ENCODE results near the gene JPH2.

JPH2 gene

GRCh38 chr20:44186201-44186600 lies 787 bp downstream of the JPH2 start:
- DNase-seq (no peak), ATAC-seq (no peak)
- H3K27me3 Mint-ChIP-seq, result peaks cover 50% of the 10 kb centered on the region
- H3K27ac Mint-ChIP-seq, result no peak overlapping the region
- H3K36me3 Mint-ChIP-seq (ENCODE audit: low read depth), result no peaks in the 10 kb centered on the region
- no peak overlapping the region for H3K4me3 Mint-ChIP-seq
- H3K9me3 Mint-ChIP-seq, result no peaks in the 10 kb centered on the region
- H3K4me1 Mint-ChIP-seq, result peaks cover 13% of the 10 kb centered on the region

DNA sequence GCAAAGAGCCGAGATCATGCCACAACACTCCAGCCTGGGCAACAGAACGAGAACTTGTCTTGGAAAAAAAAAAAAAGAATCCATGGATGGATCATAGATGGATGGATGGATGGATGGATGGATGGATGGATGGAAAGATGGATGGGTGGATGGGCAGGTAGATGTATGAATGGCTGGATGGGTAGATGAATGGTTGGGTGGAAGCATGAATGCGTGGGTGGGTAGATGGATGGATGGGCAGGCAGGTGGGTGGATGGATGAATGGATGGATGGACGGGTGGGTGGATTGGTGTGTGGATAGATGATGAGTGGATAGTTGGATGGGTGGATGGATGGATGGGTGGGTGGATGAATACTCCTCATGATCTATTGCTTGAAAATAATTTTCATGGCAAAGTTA lies 1.4 kb downstream of the JPH2 start:
- H3K9me3 Mint-ChIP-seq, result no peaks in the 10 kb centered on the region
- H3K4me1 Mint-ChIP-seq, result peaks cover 13% of the 10 kb centered on the region
- H3K27ac Mint-ChIP-seq, result no peak overlapping the region
- ATAC-seq, result no peak
- no peak overlapping the region for H3K4me3 Mint-ChIP-seq
- H3K27me3 Mint-ChIP-seq, result peaks cover 54% of the 10 kb centered on the region
- no peak for DNase-seq
- H3K36me3 Mint-ChIP-seq (ENCODE audit: low read depth), result no peaks in the 10 kb centered on the region

DNA sequence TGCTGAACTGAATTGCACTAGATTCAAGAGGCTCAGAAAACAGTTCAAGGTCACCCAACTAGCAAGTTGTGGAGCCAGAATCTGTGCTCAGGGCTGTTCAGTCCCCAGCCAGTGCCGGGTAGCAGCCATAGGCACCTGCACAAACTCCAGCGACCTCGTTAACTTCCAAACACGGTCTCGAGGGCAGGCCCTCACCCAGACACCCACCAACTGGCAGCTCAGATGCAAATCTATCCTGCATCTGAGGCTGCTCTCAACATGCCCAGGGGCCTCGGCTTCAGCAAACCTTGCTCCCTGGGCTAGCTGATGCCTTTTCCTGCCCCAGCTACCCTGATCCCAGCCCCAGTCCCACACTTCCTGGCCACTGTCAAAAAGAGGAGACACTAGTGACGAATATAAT lies 3.7 kb downstream of the JPH2 start:
- Mint-ChIP-seq H3K4me3 (no peak overlapping the region), H3K36me3 (ENCODE audit: low read depth) (no peaks in the 10 kb centered on the region), H3K4me1 (peaks cover 13% of the 10 kb centered on the region), H3K27ac (no peak overlapping the region), H3K27me3 (peaks cover 43% of the 10 kb centered on the region), H3K9me3 (no peaks in the 10 kb centered on the region)
- no peak for DNase-seq
- ATAC-seq, result no peak

GRCh38 chr20:44182863-44183262 lies 4.1 kb downstream of the JPH2 start:
- no peak for ATAC-seq
- H3K27me3 Mint-ChIP-seq, result peaks cover 39% of the 10 kb centered on the region

DNA sequence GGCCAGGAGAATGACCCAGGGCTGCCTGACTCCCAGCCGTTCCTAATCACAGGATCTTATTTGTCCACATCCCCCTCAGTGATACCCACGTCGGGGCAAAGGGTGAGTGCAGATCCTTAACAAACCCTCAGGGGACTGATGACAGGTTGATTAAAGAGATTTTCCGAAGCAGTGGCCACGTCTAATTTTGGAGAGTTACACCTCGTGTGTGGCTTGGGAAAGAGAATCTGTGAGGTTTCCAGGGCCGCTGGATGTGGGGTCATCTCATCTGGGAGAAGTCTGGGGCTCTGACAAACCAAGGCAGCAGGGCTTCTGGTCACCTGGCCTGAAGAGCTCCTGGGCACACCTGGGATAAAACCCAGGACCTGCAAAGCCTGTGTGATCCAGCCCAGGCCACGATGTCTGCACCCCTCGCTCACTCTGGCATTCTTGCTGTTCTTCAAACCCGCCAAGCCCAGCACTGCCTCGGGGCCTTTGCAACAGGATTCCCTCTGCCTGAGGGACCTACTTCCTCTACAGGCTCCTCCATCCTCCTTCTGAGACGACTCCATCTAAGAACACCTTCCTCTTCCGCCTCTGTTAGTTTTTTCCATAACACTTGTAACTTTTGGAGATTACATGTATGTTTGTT lies 4.7 kb downstream of the JPH2 start:
- Mint-ChIP-seq H3K4me3 (no peak overlapping the region), H3K27ac (no peak overlapping the region), H3K4me1 (peaks cover 3% of the 10 kb centered on the region), H3K27me3 (peaks cover 37% of the 10 kb centered on the region), H3K36me3 (ENCODE audit: low read depth) (no peaks in the 10 kb centered on the region), H3K9me3 (no peaks in the 10 kb centered on the region)
- no peak for DNase-seq
- ATAC-seq, result no peak

More at GRCh38 chr20:44182863-44183262, 4.1 kb downstream of the JPH2 start:
- no peaks in the 10 kb centered on the region for H3K9me3 Mint-ChIP-seq
- DNase-seq, result no peak
- H3K4me3 Mint-ChIP-seq, result no peak overlapping the region
- H3K36me3 Mint-ChIP-seq (ENCODE audit: low read depth), result no peaks in the 10 kb centered on the region
- no peak overlapping the region for H3K27ac Mint-ChIP-seq
- peaks cover 9% of the 10 kb centered on the region for H3K4me1 Mint-ChIP-seq

- Mint-ChIP-seq H3K9me3 (no peaks in the 10 kb centered on the region), H3K36me3 (ENCODE audit: low read depth) (no peaks in the 10 kb centered on the region), H3K4me3 (no peak overlapping the region), H3K27me3 (peaks cover 34% of the 10 kb centered on the region), H3K27ac (no peak overlapping the region), H3K4me1 (no peaks in the 10 kb centered on the region)
- ATAC-seq (no peak), DNase-seq (no peak)
These were observed 5.4 kb downstream of the JPH2 start for GRCh38 chr20:44181611-44182010.

GRCh38 chr20:44180814-44181213 lies 6.2 kb downstream of the JPH2 start:
- no peaks in the 10 kb centered on the region for H3K36me3 Mint-ChIP-seq (ENCODE audit: low read depth)
- no peak overlapping the region for H3K4me3 Mint-ChIP-seq
- no peaks in the 10 kb centered on the region for H3K9me3 Mint-ChIP-seq
- DNase-seq (no peak), ATAC-seq (no peak)
- H3K4me1 Mint-ChIP-seq, result no peaks in the 10 kb centered on the region
- peaks cover 30% of the 10 kb centered on the region for H3K27me3 Mint-ChIP-seq
- no peak overlapping the region for H3K27ac Mint-ChIP-seq

DNA sequence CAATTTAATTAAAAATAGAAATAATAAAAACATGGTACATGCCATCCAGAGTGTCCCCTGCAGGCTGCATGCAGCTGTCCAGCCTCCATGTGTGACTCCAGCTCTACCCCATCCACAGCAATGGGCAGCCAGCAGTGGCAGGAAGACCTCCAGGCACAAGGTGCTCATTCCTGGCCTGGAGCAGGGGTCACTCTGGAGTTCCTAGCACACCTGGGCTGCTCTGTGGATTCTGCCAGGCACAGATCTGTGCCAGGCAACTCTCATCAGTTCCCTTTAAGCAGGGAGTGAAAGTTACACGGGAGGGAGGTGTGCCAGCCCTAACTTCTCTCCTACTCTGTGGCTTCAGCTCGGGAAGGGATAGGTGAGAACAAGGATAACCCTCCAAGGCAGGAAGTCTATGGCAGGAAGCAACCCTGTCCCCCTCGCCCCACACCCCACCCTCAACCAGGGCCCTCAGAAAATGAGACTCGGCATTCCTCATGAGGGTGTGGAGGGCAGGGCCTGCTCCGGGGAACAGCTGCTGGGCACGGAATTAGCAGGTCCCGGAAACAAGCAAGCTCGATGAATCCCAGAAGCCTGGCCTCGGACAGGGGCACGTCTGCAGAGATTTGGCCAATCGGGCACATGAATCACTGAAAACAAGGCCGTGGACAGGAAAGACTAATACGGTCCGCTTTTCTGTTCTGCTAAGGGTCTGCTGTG lies 10.0 kb downstream of the JPH2 start:
- H3K36me3 Mint-ChIP-seq (ENCODE audit: low read depth), result no peaks in the 10 kb centered on the region
- H3K9me3 Mint-ChIP-seq, result no peaks in the 10 kb centered on the region
- H3K27me3 Mint-ChIP-seq, result peaks cover 26% of the 10 kb centered on the region
- no peak for ATAC-seq
- DNase-seq, result no peak
- no peaks in the 10 kb centered on the region for H3K4me1 Mint-ChIP-seq
- no peak overlapping the region for H3K27ac Mint-ChIP-seq
- H3K4me3 Mint-ChIP-seq, result no peak overlapping the region

- Mint-ChIP-seq H3K9me3 (no peaks in the 10 kb centered on the region), H3K27ac (no peak overlapping the region), H3K36me3 (ENCODE audit: low read depth) (no peaks in the 10 kb centered on the region), H3K4me3 (no peak overlapping the region), H3K4me1 (no peaks in the 10 kb centered on the region), H3K27me3 (peaks cover 26% of the 10 kb centered on the region)
- ATAC-seq, result no peak
- DNase-seq, result no peak
These were observed 11.8 kb downstream of the JPH2 start for GRCh38 chr20:44174996-44175765.

GRCh38 chr20:44173846-44174245 lies 13.1 kb downstream of the JPH2 start:
- H3K9me3 Mint-ChIP-seq, result no peaks in the 10 kb centered on the region
- no peaks in the 10 kb centered on the region for H3K4me1 Mint-ChIP-seq
- H3K36me3 Mint-ChIP-seq (ENCODE audit: low read depth), result no peaks in the 10 kb centered on the region
- peaks cover 28% of the 10 kb centered on the region for H3K27me3 Mint-ChIP-seq
- H3K4me3 Mint-ChIP-seq, result no peak overlapping the region
- ATAC-seq, result no peak
- no peak overlapping the region for H3K27ac Mint-ChIP-seq
- no peak for DNase-seq

DNA sequence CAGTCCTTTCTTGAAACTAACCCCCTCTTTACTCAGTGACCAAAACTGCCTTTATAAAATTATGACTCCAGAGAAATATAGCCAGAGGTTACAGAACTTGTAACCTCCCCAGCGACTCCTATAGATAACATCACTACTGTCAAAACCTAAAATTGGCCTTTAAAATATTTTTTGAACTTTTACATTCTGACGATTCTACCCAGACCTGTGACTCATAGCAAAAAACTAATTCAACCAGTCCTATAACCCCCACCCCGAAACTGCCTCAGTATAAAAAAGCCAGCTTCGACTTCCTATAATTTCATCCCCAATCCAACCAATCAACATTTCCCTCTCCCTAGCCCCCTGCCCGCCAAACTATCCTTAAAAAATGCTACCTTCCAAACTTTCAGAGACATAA lies 13.9 kb downstream of the JPH2 start:
- Mint-ChIP-seq H3K27me3 (peaks cover 28% of the 10 kb centered on the region), H3K36me3 (ENCODE audit: low read depth) (no peaks in the 10 kb centered on the region), H3K4me1 (no peaks in the 10 kb centered on the region), H3K27ac (no peak overlapping the region), H3K9me3 (no peaks in the 10 kb centered on the region), H3K4me3 (no peak overlapping the region)
- ATAC-seq (no peak), DNase-seq (no peak)

GRCh38 chr20:44172572-44172950 lies 14.4 kb downstream of the JPH2 start:
- no peaks in the 10 kb centered on the region for H3K36me3 Mint-ChIP-seq (ENCODE audit: low read depth)
- no peaks in the 10 kb centered on the region for H3K9me3 Mint-ChIP-seq
- no peak overlapping the region for H3K27ac Mint-ChIP-seq
- H3K4me1 Mint-ChIP-seq, result no peaks in the 10 kb centered on the region
- H3K4me3 Mint-ChIP-seq, result no peak overlapping the region
- DNase-seq (no peak), ATAC-seq (no peak)
- peaks cover 28% of the 10 kb centered on the region for H3K27me3 Mint-ChIP-seq

- no peak for DNase-seq
- Mint-ChIP-seq H3K4me3 (no peak overlapping the region), H3K27ac (no peak overlapping the region), H3K4me1 (no peaks in the 10 kb centered on the region), H3K27me3 (peaks cover 27% of the 10 kb centered on the region), H3K9me3 (no peaks in the 10 kb centered on the region), H3K36me3 (ENCODE audit: low read depth) (no peaks in the 10 kb centered on the region)
- ATAC-seq, result no peak
These were observed 15.0 kb downstream of the JPH2 start for GRCh38 chr20:44171775-44172571.

GRCh38 chr20:44170816-44171410 lies 16.1 kb downstream of the JPH2 start:
- Mint-ChIP-seq H3K9me3 (no peaks in the 10 kb centered on the region), H3K4me1 (no peaks in the 10 kb centered on the region), H3K4me3 (no peak overlapping the region), H3K27me3 (peaks cover 27% of the 10 kb centered on the region), H3K36me3 (ENCODE audit: low read depth) (no peaks in the 10 kb centered on the region), H3K27ac (no peak overlapping the region)
- DNase-seq (no peak), ATAC-seq (no peak)

Measured in activated naive CD8-positive, alpha-beta T cell treated with anti-CD3 and anti-CD28 coated beads, Interleukin-2, amount 50 U/mL, for 24 hours (primary cell).